ENCODE results near the gene TFG. TPM values are rescaled to one million over a fixed set of nuclear protein-coding genes. Genes with fewer than 3 reads are reported as not detected.
A peak's percentile ranks its signal among the peaks of the same experiment; 100 is the strongest.
"Not testable (repeated sequence)": the region's sequence is repeated elsewhere in the genome, so short reads cannot be mapped to it uniquely, and the experiment has no call there.

The TFG gene
- 53.9 and 57.1 TPM in 2 replicates for polyA plus RNA-seq (2014; cell fraction: cytosol; rRNA removed)
- 32.0 and 48.2 TPM in 2 replicates for polyA plus RNA-seq (2014; cell fraction: nucleus; rRNA removed)

DNA sequence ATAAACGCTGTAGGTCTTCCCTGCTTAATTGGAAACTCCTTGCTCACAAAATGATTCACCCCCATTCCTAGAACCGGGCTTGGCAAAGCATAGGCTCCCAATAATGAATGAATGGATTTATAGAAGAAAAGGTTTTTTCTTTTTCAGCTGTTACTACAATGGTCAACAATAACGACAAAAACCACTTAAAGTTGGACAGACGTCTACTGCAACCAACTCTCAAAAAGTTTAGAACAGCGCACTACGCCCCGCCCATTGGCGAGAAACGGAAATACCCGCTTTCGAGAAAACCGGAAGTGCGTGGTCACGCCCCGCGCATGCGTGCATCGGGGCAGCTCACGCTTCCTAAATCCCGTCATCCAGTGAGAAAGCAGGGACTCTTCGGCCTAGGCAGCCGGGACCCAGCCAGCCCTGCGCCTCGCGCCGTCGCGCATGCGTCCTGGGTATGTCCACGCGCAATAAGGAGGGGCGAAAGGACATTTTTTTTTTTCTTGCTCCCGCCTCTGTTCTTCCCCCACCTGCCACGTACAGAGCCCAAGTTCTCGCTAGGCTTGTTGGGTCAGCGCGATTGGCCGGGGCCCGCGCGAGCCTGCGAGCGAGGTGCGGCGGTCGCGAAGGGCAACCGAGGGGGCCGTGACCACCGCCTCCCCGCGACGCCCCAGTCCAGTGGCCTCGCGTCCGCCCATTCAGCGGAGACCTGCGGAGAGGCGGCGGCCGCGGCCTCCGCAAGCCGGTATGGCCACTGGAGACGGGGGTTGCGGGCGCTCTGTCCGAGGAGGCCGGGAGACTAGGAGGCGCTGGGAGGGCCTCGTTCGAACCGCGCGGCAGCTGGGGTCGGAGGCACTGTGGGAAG, at the start of gene TFG:
TFG (plus strand) TSS at position 506 of the 853 bp plus-strand sequence. CDS start 4,192 bp downstream, outside the sequence.
- peak; percentile 98 for DNase-seq (ENCODE audit: low spot score)

DNA sequence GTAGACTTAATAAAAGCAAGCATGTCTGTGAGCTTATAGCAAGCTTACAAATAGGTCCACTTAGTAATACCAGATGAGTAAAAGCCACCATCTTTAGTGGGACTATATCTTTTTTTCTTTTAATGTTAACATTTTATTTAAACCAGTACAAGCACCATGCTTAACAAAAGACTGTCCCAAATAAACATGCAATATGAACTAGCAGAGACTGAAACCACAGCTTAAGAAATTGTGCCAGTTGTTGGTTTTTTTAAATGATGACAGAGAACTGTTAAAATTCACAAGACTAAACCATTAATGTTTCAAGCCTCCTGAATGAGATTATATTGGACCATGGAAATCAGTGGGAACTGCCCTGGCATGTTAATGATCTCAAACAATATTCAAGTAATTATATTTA, 48.0 kb upstream of the TFG start:
- not testable (repeated sequence) for DNase-seq (ENCODE audit: low spot score)

DNA sequence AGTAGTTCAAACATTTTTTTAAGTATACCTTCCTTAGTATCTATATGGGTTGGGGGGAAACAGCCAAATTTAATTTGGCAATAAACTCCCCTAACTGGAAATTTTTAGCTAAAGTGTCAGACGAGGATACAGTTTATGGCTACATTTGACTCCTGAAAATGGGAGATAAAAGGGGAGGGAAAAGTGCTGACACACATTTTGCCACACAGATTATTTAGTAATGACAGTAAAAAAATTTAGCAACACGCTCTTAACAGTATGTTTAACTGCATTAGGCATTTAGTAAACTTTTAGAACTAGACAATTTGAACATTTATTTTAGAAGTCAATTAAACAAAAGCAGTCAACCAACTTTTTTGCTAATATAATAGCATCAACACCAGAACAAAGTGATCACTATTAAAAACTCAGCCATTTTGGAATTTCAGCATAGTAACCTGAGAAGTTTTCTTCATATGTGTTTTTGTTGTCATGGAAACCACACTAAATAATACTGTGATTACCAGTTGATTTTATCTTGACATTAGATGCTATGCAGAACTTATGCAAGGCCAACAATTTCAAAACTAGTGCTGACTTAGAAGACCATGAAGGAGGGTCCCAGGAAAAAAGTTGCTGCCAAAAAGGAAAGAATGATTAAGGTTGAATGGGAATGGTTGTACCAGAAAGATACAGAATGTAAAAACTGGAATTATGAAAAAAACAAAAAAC, 47.0 kb upstream of the TFG start:
- DNase-seq (ENCODE audit: low spot score) = peak; percentile 25

DNA sequence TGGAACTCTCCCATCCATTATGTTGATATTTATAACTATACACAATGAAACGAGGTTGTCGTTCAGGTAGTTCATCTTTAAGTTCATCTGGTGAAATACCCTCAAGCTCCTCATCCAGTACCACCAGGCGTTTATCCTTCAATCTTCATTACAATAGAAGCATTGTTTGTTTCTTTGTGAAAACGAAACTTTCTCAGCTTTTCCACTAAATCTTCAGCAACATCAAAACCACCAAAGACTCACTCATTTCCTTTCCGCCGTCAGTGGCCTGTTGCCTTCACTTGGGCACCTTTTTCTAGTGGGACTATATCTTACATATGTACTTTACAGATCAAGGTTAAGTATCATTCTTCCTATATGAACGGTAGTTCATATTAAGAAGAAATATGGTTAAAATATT, 44.1 kb upstream of the TFG start:
- DNase-seq (ENCODE audit: low spot score) = no peak

DNA sequence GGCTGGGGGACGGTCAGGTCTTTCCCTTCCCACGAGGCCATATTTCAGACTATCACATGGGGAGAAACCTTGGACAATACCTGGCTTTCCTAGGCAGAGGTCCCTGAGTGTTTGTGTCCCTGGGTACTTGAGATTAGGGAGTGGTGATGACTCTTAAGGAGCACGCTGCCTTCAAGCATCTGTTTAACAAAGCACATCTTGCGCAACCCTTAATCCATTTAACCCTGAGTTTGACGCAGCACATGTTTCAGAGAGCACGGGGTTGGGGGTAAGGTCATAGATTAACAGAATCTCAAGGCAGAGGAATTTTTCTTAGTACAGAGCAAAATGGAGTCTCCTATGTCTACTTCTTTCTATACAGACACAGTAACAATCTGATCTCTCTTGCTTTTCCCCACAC, 42.6 kb upstream of the TFG start:
- DNase-seq (ENCODE audit: low spot score) = not testable (repeated sequence)

DNA sequence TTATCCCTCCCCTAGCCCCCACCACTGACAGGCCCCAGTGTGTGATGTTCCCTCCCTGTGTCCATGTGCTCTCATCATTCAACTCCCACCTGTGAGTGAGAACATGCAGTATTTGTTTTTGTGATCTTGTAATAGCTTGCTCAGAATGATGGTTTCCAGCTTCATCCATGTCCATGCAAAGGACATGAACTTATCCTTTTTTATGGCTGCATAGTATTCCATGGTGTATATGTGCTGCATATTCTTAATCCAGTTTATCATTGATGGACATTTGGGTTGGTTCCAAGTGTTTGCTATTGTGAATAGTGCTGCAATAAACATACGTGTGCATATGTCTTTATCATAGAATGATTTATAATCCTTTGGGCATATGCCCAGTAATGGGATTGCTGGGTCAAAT, 42.0 kb upstream of the TFG start:
- DNase-seq (ENCODE audit: low spot score) = not testable (repeated sequence)

DNA sequence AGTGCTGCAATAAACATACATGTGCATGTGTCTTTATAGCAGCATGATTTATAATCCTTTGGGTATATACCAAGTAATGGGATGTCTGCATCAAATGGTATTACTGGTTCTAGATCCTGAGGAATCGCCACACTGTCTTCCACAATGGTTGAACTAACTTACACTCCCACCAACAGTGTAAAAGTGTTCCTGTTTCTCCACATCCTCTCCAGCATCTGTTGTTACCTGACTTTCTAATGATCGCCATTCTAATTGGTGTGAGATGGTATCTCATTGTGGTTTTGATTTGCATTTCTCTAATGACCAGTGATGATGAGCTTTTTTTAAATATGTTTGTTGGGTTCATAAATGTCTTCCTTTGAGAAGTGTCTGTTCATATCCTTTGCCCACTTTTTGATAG, 38.3 kb upstream of the TFG start:
- DNase-seq (ENCODE audit: low spot score) = not testable (repeated sequence)

DNA sequence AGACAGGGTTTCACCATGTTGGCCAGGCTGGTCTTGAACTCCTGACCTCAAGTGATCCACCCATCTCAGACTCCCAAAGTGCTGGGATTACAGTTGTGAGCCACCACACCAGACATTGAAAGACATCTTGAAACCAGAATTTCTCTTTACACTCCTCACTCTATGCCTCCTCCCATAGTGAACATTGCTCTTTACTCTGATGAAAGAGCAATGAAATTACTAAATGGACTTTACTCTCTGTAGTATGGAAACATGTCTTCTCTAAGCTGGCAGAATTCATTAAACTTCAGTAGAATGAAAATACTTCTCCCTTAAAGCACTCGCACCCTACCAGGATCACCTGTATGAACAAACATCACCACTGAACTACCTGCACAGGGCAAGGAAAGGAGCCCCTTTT, 27.8 kb upstream of the TFG start:
- no peak for DNase-seq (ENCODE audit: low spot score)

DNA sequence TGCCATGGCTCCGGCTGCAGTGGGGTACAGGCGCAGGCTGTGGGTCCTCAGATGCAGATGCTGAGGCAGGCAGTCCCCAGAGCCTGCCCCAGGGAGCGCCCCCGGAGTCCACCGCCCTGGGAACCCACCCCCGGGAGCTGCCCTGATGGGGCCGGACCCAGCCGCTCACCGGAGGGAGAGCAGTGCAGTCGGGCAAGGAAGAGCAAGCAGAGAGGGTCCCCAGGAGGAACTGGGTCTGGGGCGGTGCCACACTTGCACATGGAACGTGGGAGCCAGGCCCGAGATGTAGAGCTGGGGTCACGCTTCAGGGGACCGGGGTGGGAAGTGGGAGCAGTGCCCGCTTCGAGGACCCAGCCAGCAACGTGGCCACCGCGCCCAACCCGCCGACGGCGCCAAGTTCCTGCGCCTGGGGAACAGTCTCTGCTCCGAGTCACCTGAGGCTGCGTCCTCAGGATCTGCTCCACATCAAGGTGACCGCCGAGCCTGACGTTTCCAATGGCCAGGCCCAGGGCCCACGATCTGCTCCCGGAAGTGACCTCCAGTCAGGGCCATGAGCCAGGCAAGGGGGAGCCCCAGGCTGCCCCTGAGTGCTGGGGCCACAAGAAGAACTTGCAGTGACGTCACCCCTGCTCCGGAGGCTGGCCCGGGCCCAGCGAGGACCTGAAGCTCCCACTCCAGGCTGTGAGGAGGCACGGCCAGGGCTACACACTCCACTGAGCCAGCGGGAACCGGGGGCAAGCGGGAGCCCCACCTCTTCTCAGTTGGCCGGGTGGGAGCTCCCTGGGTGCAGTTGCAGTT, 27.0 kb upstream of the TFG start:
- peak; percentile 53 for DNase-seq (ENCODE audit: low spot score)

DNA sequence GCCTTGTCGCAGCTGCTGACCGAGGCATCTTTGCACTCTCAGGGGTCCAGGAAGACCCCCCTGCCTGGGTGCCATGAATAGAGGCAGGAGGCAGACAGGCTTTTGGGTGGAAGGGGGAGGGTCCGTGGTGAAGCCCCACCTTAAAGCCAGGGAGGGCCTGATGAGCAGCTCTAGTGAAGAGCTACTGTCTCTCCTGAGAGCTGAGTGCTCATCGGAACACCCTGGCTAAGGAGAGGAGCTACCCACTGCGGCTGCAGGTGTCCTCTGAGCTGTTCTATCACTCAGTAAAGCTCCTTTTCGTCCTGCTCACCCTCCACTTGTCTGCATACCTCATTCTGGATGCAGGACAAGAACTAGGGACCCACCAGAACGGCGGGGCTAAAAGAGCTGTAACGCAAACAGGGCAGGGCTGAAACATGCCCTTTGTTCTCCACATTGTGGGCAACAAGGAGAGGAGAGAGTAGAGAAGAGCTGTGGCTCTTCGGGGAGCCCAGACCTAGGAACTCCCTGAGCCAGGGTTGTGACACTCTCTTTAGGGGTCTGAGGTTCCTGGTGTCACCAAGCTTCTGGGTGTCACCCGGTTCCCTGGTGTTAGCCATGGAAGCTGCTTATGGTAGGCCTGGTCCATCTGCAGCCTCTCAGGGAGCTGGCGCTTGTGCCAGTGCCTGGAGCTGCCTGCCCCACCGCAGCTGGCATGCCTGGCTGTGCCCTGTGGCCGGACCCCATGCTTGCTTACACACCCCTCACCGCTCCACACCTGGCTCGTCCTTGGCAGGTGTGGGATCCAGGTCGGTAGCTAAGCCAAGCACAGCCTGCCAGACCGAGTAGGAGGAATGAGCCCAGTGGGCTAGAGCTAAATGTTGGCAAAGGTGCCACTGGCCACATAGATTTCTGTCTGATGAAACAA, 26.2 kb upstream of the TFG start:
- DNase-seq (ENCODE audit: low spot score) = no peak

DNA sequence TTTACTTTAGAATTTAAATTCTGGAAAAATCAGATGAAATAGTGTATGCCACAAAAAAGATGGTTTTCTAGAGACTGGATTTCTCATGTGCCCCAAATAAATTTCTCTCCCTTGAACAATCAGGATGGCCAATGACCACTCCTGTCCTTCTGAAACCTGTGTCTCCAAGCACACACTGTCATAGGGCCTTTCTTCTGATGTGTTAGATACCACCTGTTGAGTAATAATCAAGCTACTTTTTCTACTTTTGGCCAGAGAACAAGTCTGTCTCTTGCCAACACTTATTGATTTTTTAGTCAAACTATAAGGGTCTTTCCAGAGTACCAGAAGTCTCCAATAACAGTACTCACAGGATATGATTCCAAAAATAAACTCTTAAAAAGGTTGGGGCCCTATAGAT, 16.1 kb upstream of the TFG start:
- DNase-seq (ENCODE audit: low spot score) = no peak

DNA sequence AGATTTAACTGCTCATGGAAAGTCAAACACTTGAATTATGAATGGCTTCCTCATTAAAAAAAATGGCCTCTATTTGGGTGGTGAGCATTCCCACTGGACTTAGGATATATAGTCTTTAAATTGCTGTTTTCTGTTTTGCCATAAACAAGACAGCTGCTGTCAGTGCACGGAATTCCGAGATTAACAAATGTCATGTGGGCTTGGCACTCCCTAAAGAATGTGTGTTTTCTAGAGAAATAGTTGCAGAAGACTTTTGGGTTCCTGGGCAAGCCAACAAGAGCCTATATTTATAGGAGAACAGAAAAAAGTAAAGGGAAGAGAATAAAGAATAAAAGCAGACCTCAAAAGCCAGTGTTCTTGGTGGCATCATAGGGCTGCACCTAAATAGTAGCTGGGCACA, 13.6 kb upstream of the TFG start:
- DNase-seq (ENCODE audit: low spot score) = no peak

DNA sequence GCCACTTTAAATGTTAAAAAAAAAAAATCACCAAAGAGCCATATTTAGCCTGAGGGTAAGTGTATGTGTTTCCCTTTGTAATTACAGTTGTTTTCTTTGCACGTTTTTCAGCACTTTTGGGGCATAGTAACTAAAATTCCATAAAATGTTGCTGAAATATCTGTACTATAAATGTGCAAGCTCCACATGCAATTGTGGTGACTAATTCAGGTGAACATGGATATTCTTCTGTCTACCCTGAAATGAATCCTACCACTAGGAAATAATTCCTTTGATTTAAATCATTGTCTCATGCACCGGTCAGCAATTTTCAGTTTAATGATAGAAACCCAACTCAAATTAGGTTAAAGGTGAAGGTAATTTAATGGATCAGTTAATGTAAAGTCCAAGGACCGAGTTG, 13.1 kb upstream of the TFG start:
- DNase-seq (ENCODE audit: low spot score) = no peak

DNA sequence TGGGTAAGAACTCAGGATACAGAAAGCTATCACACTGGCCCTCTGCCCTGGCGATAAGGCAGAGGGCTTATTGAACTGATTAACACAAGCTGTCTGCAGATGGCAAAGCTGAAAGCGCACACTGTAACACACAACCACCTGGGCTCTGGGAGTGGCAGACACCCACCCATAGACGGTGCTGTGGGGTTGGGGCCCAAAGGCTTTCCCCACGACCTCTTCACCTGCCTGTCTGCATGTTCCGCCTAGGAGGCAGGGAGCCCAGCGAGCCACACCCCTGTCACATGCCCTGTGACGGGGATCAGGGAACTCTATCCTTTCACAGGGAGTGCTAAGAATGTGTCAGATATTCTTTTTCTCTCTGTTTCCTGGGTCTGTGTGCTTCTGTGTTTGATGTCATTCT, 12.1 kb upstream of the TFG start:
- peak; percentile 7 for DNase-seq (ENCODE audit: low spot score)

DNA sequence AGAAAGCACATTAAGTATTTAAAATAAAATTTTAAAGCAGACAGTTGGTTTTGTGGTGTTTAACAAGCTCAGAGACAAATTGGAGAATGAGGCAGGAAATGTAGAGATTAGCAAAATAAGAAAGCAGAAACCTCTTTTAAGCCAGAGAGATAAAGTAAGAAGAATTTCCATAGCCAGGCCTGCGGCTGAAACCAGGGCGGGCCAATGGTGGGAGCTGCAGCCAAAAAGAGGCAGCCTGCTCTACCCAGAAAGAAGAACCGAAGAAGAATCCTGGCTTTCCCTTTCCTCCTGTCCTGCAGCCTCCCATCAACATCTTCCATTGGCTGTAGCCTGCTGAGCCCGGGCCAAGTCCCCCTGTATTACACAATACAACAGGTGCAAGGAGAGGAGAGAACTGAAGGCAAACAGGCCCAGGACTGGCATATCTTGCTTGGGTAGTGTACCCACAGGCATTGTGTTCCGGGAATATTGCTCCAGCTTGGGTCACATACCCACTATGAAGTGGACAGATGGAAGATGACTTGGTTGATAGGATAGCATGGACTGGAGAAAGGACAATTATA, 11.5 kb upstream of the TFG start:
- no peak for DNase-seq (ENCODE audit: low spot score)

DNA sequence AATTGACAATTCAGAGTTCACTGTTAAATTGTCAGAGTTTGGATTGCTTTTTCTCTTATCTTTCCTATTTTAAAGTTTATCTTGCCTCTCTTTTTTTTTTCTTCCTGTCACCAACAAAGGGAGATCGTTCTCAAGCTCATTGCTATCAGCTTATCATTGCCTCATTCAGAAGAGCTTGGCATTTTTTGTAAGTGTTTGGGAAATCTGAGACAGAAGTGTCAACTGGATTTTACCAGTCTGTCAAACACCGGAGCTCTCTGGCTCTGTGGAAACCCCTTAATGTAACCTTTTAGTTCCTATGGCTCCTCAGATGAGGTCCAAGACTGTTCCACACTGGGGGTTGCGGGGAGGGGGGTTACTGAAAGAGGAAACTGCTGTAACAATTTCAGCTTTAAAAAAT, 10.6 kb upstream of the TFG start:
- DNase-seq (ENCODE audit: low spot score) = no peak

DNA sequence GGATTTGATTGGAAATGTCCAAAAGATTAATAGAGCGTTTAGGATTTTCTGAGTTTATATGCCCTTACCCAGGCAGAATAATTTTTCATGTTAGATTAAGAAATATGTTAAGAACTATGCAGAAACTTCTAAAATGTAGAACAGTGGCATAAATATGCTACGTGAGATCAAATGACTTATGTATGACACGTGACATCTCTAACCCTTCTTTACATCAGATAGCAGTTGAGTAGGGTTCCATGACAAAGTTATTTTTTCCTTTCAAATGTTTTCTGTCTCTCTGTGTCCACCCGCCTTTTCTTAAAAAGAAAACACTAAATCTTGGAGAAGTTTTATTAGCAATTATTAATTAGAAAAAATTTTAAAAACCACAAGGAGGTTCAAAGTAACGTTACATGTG, 8.6 kb upstream of the TFG start:
- no peak for DNase-seq (ENCODE audit: low spot score)

DNA sequence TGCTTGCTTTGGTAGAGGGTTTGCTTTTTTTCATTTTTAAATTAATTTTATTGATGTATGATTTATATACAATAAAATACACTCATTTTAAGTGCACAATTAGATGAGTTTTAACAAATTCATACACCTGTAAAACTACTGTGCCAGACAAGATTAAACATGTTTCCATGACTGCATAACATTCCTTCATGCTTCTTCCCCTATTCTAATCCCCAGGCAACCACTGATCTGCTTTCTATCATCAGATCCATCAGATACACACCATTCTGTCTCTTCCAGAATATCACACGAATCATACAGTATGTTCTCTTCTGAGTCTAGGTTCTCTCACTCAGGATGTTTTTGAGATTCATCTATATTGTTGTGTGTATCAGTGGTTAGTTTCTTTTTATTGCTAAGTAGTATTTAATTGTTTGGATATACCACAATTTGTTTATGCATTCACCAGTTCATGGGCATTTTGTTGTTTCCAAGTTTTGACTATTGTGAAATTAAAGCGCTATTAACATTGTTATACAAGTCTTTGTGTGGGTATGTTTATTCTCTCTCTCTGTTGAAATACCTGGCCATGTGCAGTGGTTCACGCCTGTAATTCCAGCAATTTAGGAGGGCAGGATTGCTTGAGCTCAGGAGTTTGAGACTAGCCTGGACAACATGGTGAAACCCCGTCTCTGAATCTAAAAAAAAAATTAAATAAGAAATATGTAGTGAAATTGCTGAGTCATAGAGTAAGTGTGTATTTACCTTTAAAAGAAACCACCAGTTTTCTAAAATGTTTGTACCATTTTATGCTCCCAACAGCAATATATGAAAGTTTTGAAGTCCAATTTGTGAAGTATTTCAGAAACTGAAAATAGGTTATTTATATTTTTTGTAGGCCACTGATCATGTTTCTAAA, 7.0 kb upstream of the TFG start:
- no peak for DNase-seq (ENCODE audit: low spot score)

DNA sequence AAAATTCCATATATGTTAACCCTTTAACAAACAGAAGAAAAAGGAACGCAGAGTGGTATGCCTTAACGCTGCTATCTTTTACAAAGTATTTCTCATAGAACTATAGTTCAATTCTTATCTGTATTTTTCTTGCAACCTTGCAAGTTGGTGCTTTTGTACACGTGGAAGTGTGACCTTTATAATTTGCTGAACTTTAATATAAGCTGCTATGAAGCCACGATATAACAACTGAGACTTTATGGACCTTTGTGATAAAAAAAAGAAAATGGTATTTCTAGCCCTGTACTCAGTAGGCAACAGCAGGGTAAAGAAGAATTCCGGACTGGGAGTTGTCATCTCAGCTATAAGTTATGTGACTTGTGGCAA, 6.3 kb upstream of the TFG start:
- no peak for DNase-seq (ENCODE audit: low spot score)

DNA sequence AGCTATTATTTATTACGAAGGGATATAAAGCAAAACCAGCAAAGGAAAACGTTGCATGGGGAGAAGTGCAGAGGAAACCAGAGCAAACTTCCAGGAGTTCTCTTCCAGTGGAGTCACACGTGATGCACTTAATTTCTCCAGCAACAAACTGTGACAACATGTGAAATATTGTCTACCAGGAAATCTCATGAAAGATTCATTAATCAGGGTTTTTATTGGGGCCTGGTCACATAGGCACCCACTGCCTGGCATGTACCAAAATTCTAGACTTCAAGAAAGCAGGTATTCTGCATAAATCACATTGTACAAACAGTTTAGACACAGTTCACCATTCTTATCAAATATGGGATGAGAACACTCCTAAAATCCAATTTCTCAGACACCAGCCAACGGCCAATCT, 5.4 kb upstream of the TFG start:
- no peak for DNase-seq (ENCODE audit: low spot score)
